Gastrocnemius medialis (tissue), 4 donors: Measurements from ENCODE around the gene IQGAP1.

Source experiments
- CTCF ChIP-seq, 5 experiments: fragments of 450-650 bp in 3 of 5; fragments of 200-600 bp in 2 of 5; sonication (generic) in 2 of 5; IDR thresholded peaks in 4 of 5; conservative IDR thresholded peaks in 1 of 5; 1 replicate in 4 of 5; 2 replicates in 1 of 5; pipeline ENCODE4 v1.5.1; 2016 to 2019; ENCODE audit warnings: antibody characterized with exemption in 5 of 5, mild to moderate bottlenecking in 3 of 5, moderate library complexity in 3 of 5
- POLR2A ChIP-seq, 2 donors: fragments of 450-650 bp; IDR thresholded peaks; one replicate each; pipeline ENCODE4 v1.6.1; 2017; ENCODE audit warnings: antibody characterized with exemption in 2 of 2, mild to moderate bottlenecking in 2 of 2, moderate library complexity in 2 of 2

DNA sequence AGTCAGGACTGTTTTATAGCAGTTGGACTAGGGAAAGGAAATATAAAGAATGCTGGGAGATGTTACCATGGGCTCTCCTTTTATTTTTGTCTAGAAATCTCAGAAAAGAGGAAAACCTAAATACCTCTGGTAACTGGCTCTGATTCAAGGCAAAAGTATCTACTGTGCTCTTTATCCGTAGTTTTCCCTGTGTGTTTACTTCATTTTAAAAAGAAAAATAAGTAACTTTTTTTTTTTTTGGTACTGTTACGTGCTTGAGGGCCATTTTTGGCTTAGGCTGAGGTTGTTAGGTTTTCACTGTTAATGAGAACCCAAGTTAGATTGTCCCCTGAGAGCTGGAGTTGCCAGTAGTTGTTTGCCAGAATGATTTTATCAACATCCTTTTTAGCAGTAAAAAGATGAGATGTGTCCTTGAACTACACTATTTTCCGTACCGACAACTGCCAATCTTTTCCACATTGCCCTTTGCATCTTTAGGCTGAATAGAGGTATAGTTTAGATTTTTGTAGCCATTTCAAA, 35.8 kb downstream of the IQGAP1 start:
- TF ChIP-seq CTCF (IDR thresholded peaks at IDR 0.05 in 4 of 5, conservative IDR thresholded peaks at IDR 0.05 in 1 of 5) (no peak), POLR2A (IDR thresholded peaks at IDR 0.05) (no peak)
